AG09319 (cell line): ENCODE data around the gene CERKL.

Experiments used
- DNase-seq: peaks from one replicate; pipeline ENCODE4 v3.0.0-alpha.2; 2010; ENCODE audit warnings: low read depth; ENCODE audit errors: extremely low read depth
- TF ChIP-seq, protein P1 (sequence below): IDR thresholded peaks from 2 replicates; pipeline ENCODE4 v1.5.1; 2011; ENCODE audit warnings: low read depth, mild to moderate bottlenecking, inconsistent platforms, low read length, moderate library complexity

Gene CERKL

DNA sequence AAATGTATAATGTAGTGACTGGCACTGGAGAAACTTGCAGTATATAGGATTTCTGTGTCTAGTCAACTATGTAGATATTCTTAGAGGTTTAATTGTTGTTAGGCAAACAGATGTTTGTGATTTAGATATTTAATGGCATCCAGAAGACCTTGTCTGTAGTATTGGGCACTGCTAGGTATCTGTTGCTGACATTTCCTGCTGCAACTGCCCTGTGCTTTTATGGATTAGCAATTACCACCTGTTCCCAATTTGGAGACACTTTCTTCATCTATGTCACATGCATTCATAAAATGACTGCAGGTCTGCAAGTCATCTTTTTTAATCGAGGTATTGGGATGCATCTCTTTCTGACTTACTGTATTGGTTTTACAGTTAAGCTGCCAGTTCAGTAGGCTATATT lies 128.5 kb downstream of the CERKL start:
- TF ChIP-seq, protein P1, sequence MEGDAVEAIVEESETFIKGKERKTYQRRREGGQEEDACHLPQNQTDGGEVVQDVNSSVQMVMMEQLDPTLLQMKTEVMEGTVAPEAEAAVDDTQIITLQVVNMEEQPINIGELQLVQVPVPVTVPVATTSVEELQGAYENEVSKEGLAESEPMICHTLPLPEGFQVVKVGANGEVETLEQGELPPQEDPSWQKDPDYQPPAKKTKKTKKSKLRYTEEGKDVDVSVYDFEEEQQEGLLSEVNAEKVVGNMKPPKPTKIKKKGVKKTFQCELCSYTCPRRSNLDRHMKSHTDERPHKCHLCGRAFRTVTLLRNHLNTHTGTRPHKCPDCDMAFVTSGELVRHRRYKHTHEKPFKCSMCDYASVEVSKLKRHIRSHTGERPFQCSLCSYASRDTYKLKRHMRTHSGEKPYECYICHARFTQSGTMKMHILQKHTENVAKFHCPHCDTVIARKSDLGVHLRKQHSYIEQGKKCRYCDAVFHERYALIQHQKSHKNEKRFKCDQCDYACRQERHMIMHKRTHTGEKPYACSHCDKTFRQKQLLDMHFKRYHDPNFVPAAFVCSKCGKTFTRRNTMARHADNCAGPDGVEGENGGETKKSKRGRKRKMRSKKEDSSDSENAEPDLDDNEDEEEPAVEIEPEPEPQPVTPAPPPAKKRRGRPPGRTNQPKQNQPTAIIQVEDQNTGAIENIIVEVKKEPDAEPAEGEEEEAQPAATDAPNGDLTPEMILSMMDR = no peak
- no peak for DNase-seq

DNA sequence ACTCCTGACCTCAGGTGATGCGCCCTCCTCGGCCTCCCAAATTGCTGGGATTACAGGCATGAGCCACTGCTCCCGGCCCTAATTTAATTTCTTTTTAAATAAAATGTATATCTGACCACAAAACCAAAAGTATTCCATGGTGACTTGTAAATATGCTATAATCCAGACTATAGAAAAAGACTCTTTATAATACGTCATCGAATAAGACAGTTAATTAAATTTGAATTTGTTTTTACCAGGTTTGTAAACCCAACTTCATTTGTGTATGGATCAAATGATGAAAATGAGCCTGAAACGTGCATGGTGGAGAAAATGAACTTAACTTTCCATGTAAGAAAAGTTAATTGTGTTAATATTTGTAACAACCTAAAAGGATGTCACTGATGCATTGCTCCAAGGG lies 129.8 kb downstream of the CERKL start:
- TF ChIP-seq, protein P1 = no peak
- no peak for DNase-seq

DNA sequence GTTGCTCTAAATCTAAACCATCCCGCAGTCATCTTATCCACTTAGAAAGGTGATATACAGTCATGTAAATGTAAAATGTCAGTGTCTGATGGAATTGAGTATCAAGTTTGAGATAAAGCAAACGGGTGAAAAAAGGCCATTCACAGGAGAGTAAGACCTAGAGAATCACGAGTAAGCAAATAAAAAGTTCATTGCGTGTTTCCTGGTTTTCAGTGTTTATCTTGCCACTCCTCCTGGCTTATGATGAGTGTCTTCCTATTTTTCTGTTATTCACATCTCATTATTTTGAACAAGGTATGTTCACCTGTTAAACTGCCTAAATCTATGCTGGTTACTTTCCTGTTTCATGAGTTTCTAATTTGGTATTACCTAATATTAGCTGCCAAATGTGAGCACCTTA lies 130.9 kb downstream of the CERKL start:
- no peak for DNase-seq
- TF ChIP-seq, protein P1 = no peak

DNA sequence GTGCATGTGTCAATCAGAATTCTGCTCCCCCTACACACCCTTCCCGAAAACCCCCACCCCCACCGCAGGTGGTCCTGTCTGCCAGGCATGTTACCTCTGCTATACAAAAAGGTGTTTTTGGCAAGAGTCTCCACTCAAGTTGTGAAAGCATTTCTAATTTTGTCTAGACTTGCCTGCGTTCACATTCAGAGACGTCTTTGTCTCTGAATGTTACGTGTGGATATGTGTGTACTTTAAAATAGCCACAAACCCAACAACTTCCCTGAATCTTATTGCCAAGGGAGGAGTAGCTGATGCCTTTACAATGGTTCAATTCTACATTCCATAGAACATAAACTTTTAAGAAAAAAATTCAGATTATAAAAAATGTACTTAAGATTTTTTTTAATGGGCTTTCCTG lies 133.1 kb downstream of the CERKL start:
- DNase-seq = no peak
- TF ChIP-seq, protein P1 = no peak

DNA sequence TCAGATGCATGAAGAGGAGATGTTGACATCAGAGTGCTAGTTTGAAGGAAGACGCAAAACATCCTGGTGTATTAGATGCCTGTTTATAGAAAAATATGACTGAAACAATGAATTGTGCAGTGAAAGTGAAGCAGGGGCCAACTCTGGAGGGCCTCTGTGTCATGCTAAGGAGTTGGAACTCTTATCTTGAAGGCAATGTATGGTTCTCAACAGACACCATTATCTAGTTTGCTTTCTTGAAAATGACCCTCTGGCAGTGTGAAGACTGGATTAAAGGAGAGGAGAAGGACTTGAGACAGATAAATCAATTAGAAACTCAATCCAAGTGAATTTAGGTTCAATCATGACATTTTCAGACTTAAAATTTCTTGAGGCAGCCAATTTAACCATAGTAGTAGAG lies 136.7 kb downstream of the CERKL start:
- no peak for DNase-seq
- TF ChIP-seq, protein P1 = no peak

DNA sequence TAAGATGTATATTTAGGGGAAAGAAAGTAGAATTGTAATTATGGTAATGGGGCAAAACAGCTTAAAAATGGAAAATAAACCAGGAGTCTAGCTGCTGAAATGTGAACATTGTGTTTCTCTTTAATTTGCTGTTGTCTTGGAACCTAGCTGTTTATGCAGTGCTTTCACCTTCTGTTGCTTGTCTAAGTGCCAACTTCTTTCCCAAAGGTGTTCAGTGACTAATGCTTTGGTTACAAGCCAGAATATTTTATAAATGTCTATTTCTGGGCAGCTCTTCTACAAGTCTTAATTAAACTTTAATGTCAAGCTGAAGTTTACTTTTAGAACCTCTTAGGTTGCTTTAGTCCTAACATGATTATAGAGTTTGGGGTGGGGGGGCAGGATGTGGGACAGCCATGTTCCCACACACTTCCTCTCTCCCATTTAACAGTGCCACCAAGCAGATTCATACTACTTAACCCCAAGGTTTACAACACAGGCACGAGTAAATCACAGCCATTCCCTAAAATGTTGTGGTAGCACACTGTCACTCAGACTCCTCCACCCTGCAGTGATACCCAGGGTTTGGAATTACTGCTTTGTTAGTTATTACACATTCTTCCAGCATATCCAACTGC lies 139.1 kb downstream of the CERKL start:
- TF ChIP-seq, protein P1 = no peak
- DNase-seq = no peak

DNA sequence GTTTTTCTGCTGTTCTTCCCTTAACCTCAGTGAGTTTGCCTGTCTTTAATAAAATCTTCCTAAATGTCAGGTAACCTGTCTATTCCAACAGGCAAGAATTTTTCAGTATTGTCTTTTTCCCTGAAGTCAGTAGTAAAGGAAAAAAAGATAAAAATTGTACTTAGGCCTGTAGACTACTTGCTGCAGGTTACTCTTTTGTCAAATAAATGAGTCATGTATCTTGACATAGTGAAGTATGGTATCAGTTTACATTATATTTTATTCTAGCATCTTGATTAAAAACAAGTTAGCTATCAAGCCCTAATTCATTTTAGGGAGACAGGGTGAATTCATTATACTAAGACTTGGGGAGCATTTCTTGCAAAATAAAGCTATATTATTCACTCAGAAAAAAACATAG lies 139.9 kb downstream of the CERKL start:
- TF ChIP-seq, protein P1 = no peak
- DNase-seq = no peak
